Measurements from ENCODE around the gene HEXIM2. TPM values are rescaled to one million over a fixed set of nuclear protein-coding genes. Genes with fewer than 3 reads are reported as not detected.

HEXIM2 gene
- total and polyA plus RNA-seq, 2 donors (not counting 1 experiment from before 2014, with no cell fraction given), result 1.9 to 18.7 TPM

- H2AFZ ChIP-seq (ENCODE audit: low read length), result no peak overlapping the region
- no peaks in the 10 kb centered on the region for H4K20me1 ChIP-seq (ENCODE audit: control insufficient read depth, extremely low read depth, insufficient read depth, low read length)
- H3K9ac ChIP-seq (ENCODE audit: insufficient read depth, low read length), result no peak overlapping the region
- no peaks in the 10 kb centered on the region for H3K4me1 ChIP-seq (ENCODE audit: control insufficient read depth, extremely low read depth, insufficient read depth, low read length)
- DNase-seq (ENCODE audit: low read depth in 2 of 2), result peak in 1 of 2 donors; percentile 51
- H3K36me3 ChIP-seq (ENCODE audit: control insufficient read depth, insufficient read depth, low read length), result no peaks in the 10 kb centered on the region
- H3K79me2 ChIP-seq (ENCODE audit: control insufficient read depth, insufficient read depth, low read length), result peaks cover 42% of the 10 kb centered on the region
- TF ChIP-seq EZH2 (IDR thresholded peaks at IDR 0.05; ENCODE audit: low read length, missing control alignments) (no peak), CTCF (conservative IDR thresholded peaks at IDR 0.05 in 1 of 2, IDR thresholded peaks at IDR 0.05 in 1 of 2; ENCODE audit: low read depth in 1 of 2, low read length in 2 of 2) (no peak)
- H3K9me3 ChIP-seq (ENCODE audit: control insufficient read depth, insufficient read depth, low read depth, low read length), result no peaks in the 10 kb centered on the region
- peak overlapping the region; percentile 37 for H3K27ac ChIP-seq (ENCODE audit: insufficient read depth, low read length)
- no peaks in the 10 kb centered on the region for H3K27me3 ChIP-seq (ENCODE audit: control insufficient read depth, insufficient read depth, low read length)
- peak overlapping the region; percentile 96 for H3K4me2 ChIP-seq (ENCODE audit: extremely low read depth, insufficient read depth, low read length)
- H3K4me3 ChIP-seq (replicated peaks in 1 of 4; ENCODE audit: control extremely low read depth in 1 of 4, insufficient read depth in 1 of 4, low read depth in 3 of 4, low read length in 4 of 4), result peak overlapping the region; percentile 76 to 97 (median 92)
Measured at GRCh38 chr17:45150911-45151809, 10.5 kb upstream of the HEXIM2 start.

GRCh38 chr17:45155029-45155428 lies 6.6 kb upstream of the HEXIM2 start:
- Histone ChIP-seq H4K20me1 (ENCODE audit: control insufficient read depth, extremely low read depth, insufficient read depth, low read length) (no peaks in the 10 kb centered on the region), H3K9ac (ENCODE audit: insufficient read depth, low read length) (no peak overlapping the region), H3K4me3 (replicated peaks in 1 of 4; ENCODE audit: control extremely low read depth in 1 of 4, insufficient read depth in 1 of 4, low read depth in 3 of 4, low read length in 4 of 4) (no peak overlapping the region), H2AFZ (ENCODE audit: low read length) (no peak overlapping the region), H3K4me2 (ENCODE audit: extremely low read depth, insufficient read depth, low read length) (no peak overlapping the region), H3K27ac (ENCODE audit: insufficient read depth, low read length) (no peak overlapping the region), H3K36me3 (ENCODE audit: control insufficient read depth, insufficient read depth, low read length) (no peaks in the 10 kb centered on the region), H3K4me1 (ENCODE audit: control insufficient read depth, extremely low read depth, insufficient read depth, low read length) (peaks cover 4% of the 10 kb centered on the region), H3K27me3 (ENCODE audit: control insufficient read depth, insufficient read depth, low read length) (no peaks in the 10 kb centered on the region), H3K9me3 (ENCODE audit: control insufficient read depth, insufficient read depth, low read depth, low read length) (no peaks in the 10 kb centered on the region), H3K79me2 (ENCODE audit: control insufficient read depth, insufficient read depth, low read length) (peaks cover 51% of the 10 kb centered on the region)
- TF ChIP-seq EZH2 (IDR thresholded peaks at IDR 0.05; ENCODE audit: low read length, missing control alignments) (no peak), CTCF (conservative IDR thresholded peaks at IDR 0.05 in 1 of 2, IDR thresholded peaks at IDR 0.05 in 1 of 2; ENCODE audit: low read depth in 1 of 2, low read length in 2 of 2) (no peak)
- no peak for DNase-seq (ENCODE audit: low read depth in 2 of 2)

GRCh38 chr17:45155483-45155882 lies 6.2 kb upstream of the HEXIM2 start:
- Histone ChIP-seq H3K79me2 (ENCODE audit: control insufficient read depth, insufficient read depth, low read length) (peaks cover 51% of the 10 kb centered on the region), H3K9ac (ENCODE audit: insufficient read depth, low read length) (no peak overlapping the region), H3K9me3 (ENCODE audit: control insufficient read depth, insufficient read depth, low read depth, low read length) (no peaks in the 10 kb centered on the region), H2AFZ (ENCODE audit: low read length) (no peak overlapping the region), H3K36me3 (ENCODE audit: control insufficient read depth, insufficient read depth, low read length) (no peaks in the 10 kb centered on the region), H3K4me3 (replicated peaks in 1 of 4; ENCODE audit: control extremely low read depth in 1 of 4, insufficient read depth in 1 of 4, low read depth in 3 of 4, low read length in 4 of 4) (no peak overlapping the region), H3K4me1 (ENCODE audit: control insufficient read depth, extremely low read depth, insufficient read depth, low read length) (peaks cover 4% of the 10 kb centered on the region), H3K27ac (ENCODE audit: insufficient read depth, low read length) (no peak overlapping the region), H4K20me1 (ENCODE audit: control insufficient read depth, extremely low read depth, insufficient read depth, low read length) (no peaks in the 10 kb centered on the region), H3K4me2 (ENCODE audit: extremely low read depth, insufficient read depth, low read length) (no peak overlapping the region), H3K27me3 (ENCODE audit: control insufficient read depth, insufficient read depth, low read length) (no peaks in the 10 kb centered on the region)
- no peak for DNase-seq (ENCODE audit: low read depth in 2 of 2)
- TF ChIP-seq EZH2 (IDR thresholded peaks at IDR 0.05; ENCODE audit: low read length, missing control alignments), result no peak
- TF ChIP-seq CTCF (conservative IDR thresholded peaks at IDR 0.05 in 1 of 2, IDR thresholded peaks at IDR 0.05 in 1 of 2; ENCODE audit: low read depth in 1 of 2, low read length in 2 of 2), result no peak

Measured in fibroblast of lung (primary cell).